Mesendoderm (in vitro differentiated cells): ENCODE results near the gene NBPF3.
A peak's percentile ranks its signal among the peaks of the same experiment; 100 is the strongest.

Source experiments
- DNase-seq: peaks from one replicate; pipeline ENCODE4 v3.0.0; 2013
- H2AK5ac ChIP-seq: 2 replicates; pipeline ENCODE4 v1.6.1; 2013; ENCODE audit warnings: low read length, inconsistent platforms
- H2BK120ac ChIP-seq: 2 replicates; pipeline ENCODE4 v1.6.1; 2013; ENCODE audit warnings: low read depth, mild to moderate bottlenecking, low read length, moderate library complexity, mixed read lengths
- H2BK15ac ChIP-seq: replicated peaks from 2 replicates; pipeline ENCODE4 v1.6.1; 2013; ENCODE audit warnings: low read depth, mild to moderate bottlenecking, moderate library complexity
- H2BK5ac ChIP-seq: 2 replicates; pipeline ENCODE4 v1.6.1; 2013; ENCODE audit warnings: low read length, inconsistent platforms
- H3K18ac ChIP-seq: 2 replicates; pipeline ENCODE4 v1.6.1; 2013; ENCODE audit warnings: mild to moderate bottlenecking, low read length, mixed read lengths
- H3K23ac ChIP-seq: one replicate; pipeline ENCODE4 v1.6.1; 2013; ENCODE audit warnings: low read length
- H3K27ac ChIP-seq: 2 replicates; pipeline ENCODE4 v1.5.1; 2013; ENCODE audit warnings: low read depth, mild to moderate bottlenecking, inconsistent platforms, low read length, moderate library complexity
- H3K27me3 ChIP-seq: 2 replicates; pipeline ENCODE4 v1.6.1; 2013; ENCODE audit warnings: low read length, control low read depth, mild to moderate bottlenecking, inconsistent platforms; ENCODE audit not compliant: insufficient read depth, poor library complexity
- H3K36me3 ChIP-seq: 2 replicates; pipeline ENCODE4 v1.6.1; 2013; ENCODE audit warnings: low read length, inconsistent platforms; ENCODE audit not compliant: control insufficient read depth, insufficient read depth
- H3K4ac ChIP-seq: one replicate; pipeline ENCODE4 v1.6.1; 2013; ENCODE audit warnings: low read depth, mild to moderate bottlenecking, low read length, moderate library complexity
- H3K4me1 ChIP-seq: 2 replicates; pipeline ENCODE4 v1.6.1; 2013; ENCODE audit warnings: low read depth, low read length, inconsistent platforms; ENCODE audit not compliant: control insufficient read depth
- H3K4me2 ChIP-seq: 2 replicates; pipeline ENCODE4 v1.6.1; 2013; ENCODE audit warnings: low read length
- H3K4me3 ChIP-seq: 2 replicates; pipeline ENCODE4 v1.5.1; 2013; ENCODE audit warnings: mild to moderate bottlenecking, low read length
- H3K56ac ChIP-seq: one replicate; pipeline ENCODE4 v1.6.1; 2013; ENCODE audit warnings: low read length
- H3K79me1 ChIP-seq: 2 replicates; pipeline ENCODE4 v1.6.1; 2013; ENCODE audit warnings: low read length, inconsistent platforms
- H3K79me2 ChIP-seq: 2 replicates; pipeline ENCODE4 v1.6.1; 2013; ENCODE audit warnings: mild to moderate bottlenecking, low read length; ENCODE audit not compliant: control insufficient read depth, insufficient read depth
- H3K9ac ChIP-seq: 2 replicates; pipeline ENCODE4 v1.6.1; 2013; ENCODE audit warnings: low read length, inconsistent platforms
- H4K5ac ChIP-seq: one replicate; pipeline ENCODE4 v1.6.1; 2013; ENCODE audit warnings: low read length
- H4K8ac ChIP-seq: one replicate; pipeline ENCODE4 v1.6.1; 2013; ENCODE audit warnings: low read depth, mild to moderate bottlenecking, control low read depth, low read length, moderate library complexity
- WGBS: extraction: QIAGEN DNeasy Blood & Tissue Kit; methylation state at CpG from one replicate; pipeline ENCODE4 v1.1.7; 2013; ENCODE audit warnings: low lambda C conversion rate, missing lambda C conversion rate; ENCODE audit not compliant: insufficient coverage; ENCODE audit errors: extremely low coverage; 5-methylcytosine and 5-hydroxymethylcytosine counted together

Gene NBPF3

DNA sequence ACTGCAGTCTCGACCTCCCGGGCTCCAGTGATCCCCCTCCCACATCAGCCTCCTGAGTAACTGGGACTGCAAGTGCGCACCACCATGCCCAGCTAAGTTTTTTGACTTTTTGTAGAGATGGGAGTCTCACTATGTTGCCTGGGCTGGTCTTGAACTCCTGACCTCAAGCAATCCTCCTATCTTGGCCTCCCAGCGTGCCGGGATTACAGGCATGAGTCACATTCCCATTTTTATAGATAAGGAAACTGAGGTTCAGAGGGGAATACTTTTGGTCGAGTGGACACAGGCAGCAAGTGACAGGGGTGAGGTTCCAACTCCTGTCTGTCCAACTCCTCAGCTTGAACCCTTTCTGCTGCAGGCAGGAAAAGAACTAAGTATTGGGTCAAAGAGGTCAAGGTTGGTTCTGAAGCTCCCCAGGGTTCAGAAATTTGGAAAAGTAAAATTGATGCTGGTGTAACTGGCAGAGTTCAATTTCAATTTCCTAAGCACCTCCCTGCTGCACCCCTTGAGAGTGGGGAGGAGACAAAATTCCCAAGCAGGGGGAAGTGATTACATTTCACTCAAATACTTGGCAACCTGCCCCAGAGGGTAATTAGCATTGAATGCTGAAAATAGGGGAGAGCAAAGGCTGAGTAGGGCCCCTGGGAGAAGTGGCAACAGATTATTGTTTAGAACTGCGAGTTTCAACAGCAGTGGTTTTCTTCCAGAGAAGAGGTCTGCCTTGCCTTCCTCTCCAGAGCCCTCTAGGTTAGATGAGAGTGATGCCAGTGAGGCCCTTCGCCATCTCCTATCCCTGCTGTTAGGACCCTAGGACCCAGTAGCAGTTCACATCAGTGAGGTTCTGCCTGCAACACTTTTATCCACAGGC is 51.8 kb downstream of the NBPF3 start:
- Histone ChIP-seq H3K27ac (peak overlapping the region; percentile 11), H4K8ac (no peak overlapping the region), H3K79me2 (no peaks in the 10 kb centered on the region), H3K79me1 (no peaks in the 10 kb centered on the region), H3K27me3 (no peaks in the 10 kb centered on the region), H3K36me3 (no peaks in the 10 kb centered on the region), H2BK5ac (peak overlapping the region; percentile 33), H4K5ac (no peak overlapping the region), H3K4ac (no peak overlapping the region), H3K56ac (peak overlapping the region; percentile 45), H2AK5ac (no peak overlapping the region), H3K4me3 (no peak overlapping the region), H3K18ac (no peak overlapping the region), H3K4me1 (no peaks in the 10 kb centered on the region), H3K23ac (no peak overlapping the region), H2BK15ac (no peak overlapping the region), H3K9ac (no peak overlapping the region), H3K4me2 (no peak overlapping the region), H2BK120ac (no peak overlapping the region)
- peak; percentile 82 for DNase-seq
- WGBS: no CpG with 5 or more reads among the region's 8 CpGs

DNA sequence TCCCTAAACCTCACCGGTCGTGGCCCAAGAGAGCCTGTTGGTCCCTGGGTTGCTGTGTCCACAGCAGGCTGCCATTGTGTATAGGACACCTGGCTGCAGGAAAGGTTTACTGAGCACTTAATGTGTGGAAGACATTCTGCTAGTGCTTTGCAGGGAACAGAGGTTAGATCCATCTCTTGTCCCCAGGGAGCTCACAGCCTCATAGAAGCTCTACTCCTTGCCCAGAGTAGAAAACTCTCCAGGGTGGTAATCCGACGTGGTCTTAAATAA is 52.4 kb downstream of the NBPF3 start:
- H3K36me3 ChIP-seq: no peaks in the 10 kb centered on the region
- H3K79me1 ChIP-seq: no peaks in the 10 kb centered on the region
- peak overlapping the region; percentile 10 for H3K27ac ChIP-seq
- H3K27me3 ChIP-seq: no peaks in the 10 kb centered on the region
- H3K79me2 ChIP-seq: no peaks in the 10 kb centered on the region
- H4K5ac ChIP-seq: no peak overlapping the region
- DNase-seq: no peak
- no peak overlapping the region for H3K4ac ChIP-seq
- H3K18ac ChIP-seq: peak overlapping the region; percentile 20
- WGBS: no CpG with 5 or more reads among the region's 4 CpGs
- peak overlapping the region; percentile 33 for H2BK5ac ChIP-seq
- no peak overlapping the region for H3K23ac ChIP-seq
- peak overlapping the region; percentile 45 for H3K56ac ChIP-seq
- no peak overlapping the region for H3K4me3 ChIP-seq
- H2AK5ac ChIP-seq: no peak overlapping the region
- H3K4me1 ChIP-seq: no peaks in the 10 kb centered on the region
- H3K9ac ChIP-seq: no peak overlapping the region
- no peak overlapping the region for H3K4me2 ChIP-seq
- no peak overlapping the region for H4K8ac ChIP-seq
- H2BK15ac ChIP-seq: no peak overlapping the region
- no peak overlapping the region for H2BK120ac ChIP-seq

DNA sequence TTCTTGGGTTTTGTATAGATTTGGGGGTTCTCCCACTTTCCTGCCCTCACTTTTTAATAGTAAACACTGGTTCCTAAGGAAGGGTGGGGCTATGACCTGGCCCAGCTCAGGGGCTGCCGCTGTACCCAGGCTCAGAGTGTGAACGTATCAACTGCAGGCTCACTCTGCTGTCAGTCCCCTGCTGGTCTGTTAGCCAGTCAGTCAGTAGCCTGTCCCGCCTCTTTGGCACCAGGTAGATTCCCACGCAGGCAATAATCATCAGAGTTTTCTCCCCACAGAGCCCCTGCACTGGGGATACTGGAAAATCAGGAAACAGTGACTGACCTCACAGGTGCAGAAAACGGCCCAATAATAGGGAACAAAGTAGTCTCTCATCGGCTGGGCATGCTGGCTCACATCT is 54.3 kb downstream of the NBPF3 start:
- H2AK5ac ChIP-seq: no peak overlapping the region
- WGBS: no CpG with 5 or more reads among the region's 6 CpGs

DNA sequence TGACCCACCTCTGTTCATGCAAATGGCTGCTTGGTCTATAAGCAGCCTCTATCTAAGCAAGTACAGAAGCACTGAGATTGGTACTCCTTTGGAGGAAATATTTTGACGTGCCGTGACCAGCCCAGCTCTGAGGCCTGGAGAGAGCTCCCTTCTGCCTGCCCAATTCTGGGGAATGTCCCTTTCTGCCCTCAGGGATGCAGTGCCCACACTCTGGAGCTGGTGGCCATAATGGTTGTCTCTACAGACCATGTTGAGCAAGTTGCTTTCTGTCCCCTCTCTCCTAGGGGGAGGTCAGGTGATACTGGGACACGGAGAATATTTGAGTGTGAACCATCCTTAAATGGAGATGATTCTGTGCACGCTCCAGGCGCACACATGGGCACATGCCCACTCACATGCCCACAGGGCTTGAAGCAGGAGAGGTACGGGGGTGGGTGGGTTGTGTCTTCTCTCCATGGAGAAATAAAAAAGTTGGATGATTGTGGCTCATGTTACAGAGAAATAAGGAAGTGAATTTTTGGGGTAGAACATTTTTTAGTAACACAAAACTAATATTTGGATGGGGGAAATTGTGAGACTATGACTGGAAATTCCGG is 55.4 kb downstream of the NBPF3 start:
- DNase-seq: no peak
- no peaks in the 10 kb centered on the region for H3K79me2 ChIP-seq
- H3K23ac ChIP-seq: no peak overlapping the region
- no peak overlapping the region for H4K8ac ChIP-seq
- no peaks in the 10 kb centered on the region for H3K79me1 ChIP-seq
- H2BK5ac ChIP-seq: no peak overlapping the region
- no peak overlapping the region for H2AK5ac ChIP-seq
- H3K27ac ChIP-seq: no peak overlapping the region
- H3K27me3 ChIP-seq: no peaks in the 10 kb centered on the region
- H2BK120ac ChIP-seq: no peak overlapping the region
- no peaks in the 10 kb centered on the region for H3K36me3 ChIP-seq
- WGBS: no CpG with 5 or more reads among the region's 7 CpGs
- no peak overlapping the region for H3K4me2 ChIP-seq
- no peak overlapping the region for H3K4ac ChIP-seq
- H3K9ac ChIP-seq: no peak overlapping the region
- H4K5ac ChIP-seq: no peak overlapping the region
- peaks cover 5% of the 10 kb centered on the region for H3K4me1 ChIP-seq
- no peak overlapping the region for H2BK15ac ChIP-seq
- H3K56ac ChIP-seq: no peak overlapping the region
- no peak overlapping the region for H3K18ac ChIP-seq
- H3K4me3 ChIP-seq: no peak overlapping the region

More for the DNA sequence above, 54.3 kb downstream of the NBPF3 start:
- H3K56ac ChIP-seq: no peak overlapping the region
- H2BK5ac ChIP-seq: no peak overlapping the region
- H3K23ac ChIP-seq: no peak overlapping the region
- H3K27ac ChIP-seq: no peak overlapping the region
- no peak overlapping the region for H3K18ac ChIP-seq
- no peak overlapping the region for H3K4me2 ChIP-seq
- H3K4me1 ChIP-seq: peaks cover 5% of the 10 kb centered on the region
- no peak overlapping the region for H2BK120ac ChIP-seq
- no peak overlapping the region for H2BK15ac ChIP-seq
- no peaks in the 10 kb centered on the region for H3K36me3 ChIP-seq
- H3K4me3 ChIP-seq: no peak overlapping the region
- peak; percentile 17 for DNase-seq
- H3K79me1 ChIP-seq: no peaks in the 10 kb centered on the region
- no peak overlapping the region for H3K4ac ChIP-seq
- no peaks in the 10 kb centered on the region for H3K79me2 ChIP-seq
- no peak overlapping the region for H3K9ac ChIP-seq
- no peak overlapping the region for H4K5ac ChIP-seq
- no peaks in the 10 kb centered on the region for H3K27me3 ChIP-seq
- no peak overlapping the region for H4K8ac ChIP-seq

DNA sequence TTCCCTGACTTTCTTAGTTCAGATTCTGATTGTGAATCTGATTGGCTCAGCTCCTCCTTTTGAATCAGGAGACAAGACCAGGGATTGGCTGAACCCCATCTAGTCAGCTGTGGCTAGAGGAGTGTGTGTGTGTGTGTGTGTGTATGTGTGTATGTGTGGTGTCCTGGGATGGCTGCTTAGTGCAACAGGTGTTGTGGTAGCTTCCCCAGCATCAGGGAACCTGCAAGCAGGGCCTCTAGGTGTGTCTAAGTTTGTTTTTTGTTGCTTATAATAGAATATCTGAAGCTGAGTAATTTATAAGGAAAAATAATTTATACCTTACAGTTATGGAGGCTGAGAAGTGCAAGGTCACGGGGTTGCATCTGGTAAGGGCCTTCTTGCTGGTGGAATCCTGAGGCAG is 56.1 kb downstream of the NBPF3 start:
- Histone ChIP-seq H3K18ac (no peak overlapping the region), H2AK5ac (no peak overlapping the region), H3K56ac (no peak overlapping the region), H3K4me3 (no peak overlapping the region), H3K4ac (no peak overlapping the region), H3K27me3 (no peaks in the 10 kb centered on the region), H3K9ac (no peak overlapping the region), H3K4me1 (peaks cover 5% of the 10 kb centered on the region), H3K27ac (no peak overlapping the region), H2BK5ac (no peak overlapping the region), H3K79me1 (no peaks in the 10 kb centered on the region), H2BK15ac (no peak overlapping the region), H4K5ac (no peak overlapping the region), H3K23ac (no peak overlapping the region), H3K36me3 (no peaks in the 10 kb centered on the region), H3K79me2 (no peaks in the 10 kb centered on the region), H3K4me2 (no peak overlapping the region), H2BK120ac (no peak overlapping the region), H4K8ac (no peak overlapping the region)
- no CpG with 5 or more reads among the region's 1 CpG for WGBS
- DNase-seq: no peak
